ENCODE results near the gene TTC7B. TPM values are rescaled to one million over a fixed set of nuclear protein-coding genes. Genes with fewer than 3 reads are reported as not detected.
A peak's percentile ranks its signal among the peaks of the same experiment; 100 is the strongest.

The TTC7B gene
- total RNA-seq, 1 donor from 2014 or later = 40.3 TPM

GRCh38 chr14:90783344-90783743 is 32.9 kb downstream of the TTC7B start:
- H3K27me3 Mint-ChIP-seq (ENCODE audit: low read depth) = no peaks in the 10 kb centered on the region
- H3K27ac Mint-ChIP-seq (ENCODE audit: unreplicated experiment) = no peak overlapping the region
- no peak for DNase-seq (ENCODE audit: low spot score)
- H3K4me3 Mint-ChIP-seq (ENCODE audit: unreplicated experiment) = no peak overlapping the region
- H3K36me3 Mint-ChIP-seq (ENCODE audit: low read depth) = peaks cover 18% of the 10 kb centered on the region
- no peaks in the 10 kb centered on the region for H3K4me1 Mint-ChIP-seq (ENCODE audit: low read depth)
- no peaks in the 10 kb centered on the region for H3K9me3 Mint-ChIP-seq (ENCODE audit: low read depth)
- no peak for TF ChIP-seq CTCF (IDR thresholded peaks at IDR 0.05)

GRCh38 chr14:90782892-90783291 is 33.3 kb downstream of the TTC7B start:
- Mint-ChIP-seq H3K4me3 (ENCODE audit: unreplicated experiment) (no peak overlapping the region), H3K36me3 (ENCODE audit: low read depth) (peaks cover 18% of the 10 kb centered on the region), H3K27me3 (ENCODE audit: low read depth) (no peaks in the 10 kb centered on the region), H3K27ac (ENCODE audit: unreplicated experiment) (no peak overlapping the region), H3K9me3 (ENCODE audit: low read depth) (no peaks in the 10 kb centered on the region), H3K4me1 (ENCODE audit: low read depth) (no peaks in the 10 kb centered on the region)
- peak; percentile 33 for DNase-seq (ENCODE audit: low spot score)
- TF ChIP-seq CTCF (IDR thresholded peaks at IDR 0.05) = no peak

- no peak overlapping the region for H3K27ac Mint-ChIP-seq (ENCODE audit: unreplicated experiment)
Measured at GRCh38 chr14:90781876-90782275, 34.4 kb downstream of the TTC7B start.

GRCh38 chr14:90781344-90781761 is 34.9 kb downstream of the TTC7B start:
- Mint-ChIP-seq H3K9me3 (ENCODE audit: low read depth) (no peaks in the 10 kb centered on the region), H3K4me3 (ENCODE audit: unreplicated experiment) (no peak overlapping the region), H3K36me3 (ENCODE audit: low read depth) (peaks cover 20% of the 10 kb centered on the region), H3K27me3 (ENCODE audit: low read depth) (no peaks in the 10 kb centered on the region), H3K27ac (ENCODE audit: unreplicated experiment) (peak overlapping the region; percentile 22), H3K4me1 (ENCODE audit: low read depth) (no peaks in the 10 kb centered on the region)
- peak; percentile 3 for DNase-seq (ENCODE audit: low spot score)
- TF ChIP-seq CTCF (IDR thresholded peaks at IDR 0.05) = no peak

More at GRCh38 chr14:90781876-90782275, 34.4 kb downstream of the TTC7B start:
- Mint-ChIP-seq H3K4me3 (ENCODE audit: unreplicated experiment) (no peak overlapping the region), H3K36me3 (ENCODE audit: low read depth) (peaks cover 18% of the 10 kb centered on the region), H3K9me3 (ENCODE audit: low read depth) (no peaks in the 10 kb centered on the region), H3K27me3 (ENCODE audit: low read depth) (no peaks in the 10 kb centered on the region), H3K4me1 (ENCODE audit: low read depth) (no peaks in the 10 kb centered on the region)
- peak; percentile 30 for DNase-seq (ENCODE audit: low spot score)
- no peak for TF ChIP-seq CTCF (IDR thresholded peaks at IDR 0.05)

- peaks cover 18% of the 10 kb centered on the region for H3K36me3 Mint-ChIP-seq (ENCODE audit: low read depth)
- no peak overlapping the region for H3K4me3 Mint-ChIP-seq (ENCODE audit: unreplicated experiment)
- H3K27ac Mint-ChIP-seq (ENCODE audit: unreplicated experiment) = no peak overlapping the region
- no peak for TF ChIP-seq CTCF (IDR thresholded peaks at IDR 0.05)
- no peaks in the 10 kb centered on the region for H3K9me3 Mint-ChIP-seq (ENCODE audit: low read depth)
- peak; percentile 39 for DNase-seq (ENCODE audit: low spot score)
- H3K27me3 Mint-ChIP-seq (ENCODE audit: low read depth) = no peaks in the 10 kb centered on the region
- no peaks in the 10 kb centered on the region for H3K4me1 Mint-ChIP-seq (ENCODE audit: low read depth)
Measured at GRCh38 chr14:90780519-90780918, 35.7 kb downstream of the TTC7B start.
